GM13977 (cell line): ENCODE results near the gene PML.

ENCODE experiments used
- DNase-seq: peaks from one replicate; pipeline ENCODE4 v3.0.0; 2012; ENCODE audit warnings: low spot score
- in situ Hi-C: fragments of 300-500 bp; cut with MboI; formaldehyde crosslinking; loops from one replicate; pipeline ENCODE4 v1.12.0; 2022; ENCODE audit warnings: low sequenced_read_pairs, low pct_unique_long_range_greater_than_20kb, mixed read lengths, inconsistent platforms; ENCODE audit not compliant: unreplicated experiment
- TF ChIP-seq, protein P1 (sequence below): IDR thresholded peaks from 2 replicates; pipeline ENCODE4 v1.5.1; 2012; ENCODE audit warnings: mild to moderate bottlenecking, control low read depth; ENCODE audit not compliant: insufficient read depth; ENCODE audit errors: extremely low read depth, missing control alignments

PML gene

DNA sequence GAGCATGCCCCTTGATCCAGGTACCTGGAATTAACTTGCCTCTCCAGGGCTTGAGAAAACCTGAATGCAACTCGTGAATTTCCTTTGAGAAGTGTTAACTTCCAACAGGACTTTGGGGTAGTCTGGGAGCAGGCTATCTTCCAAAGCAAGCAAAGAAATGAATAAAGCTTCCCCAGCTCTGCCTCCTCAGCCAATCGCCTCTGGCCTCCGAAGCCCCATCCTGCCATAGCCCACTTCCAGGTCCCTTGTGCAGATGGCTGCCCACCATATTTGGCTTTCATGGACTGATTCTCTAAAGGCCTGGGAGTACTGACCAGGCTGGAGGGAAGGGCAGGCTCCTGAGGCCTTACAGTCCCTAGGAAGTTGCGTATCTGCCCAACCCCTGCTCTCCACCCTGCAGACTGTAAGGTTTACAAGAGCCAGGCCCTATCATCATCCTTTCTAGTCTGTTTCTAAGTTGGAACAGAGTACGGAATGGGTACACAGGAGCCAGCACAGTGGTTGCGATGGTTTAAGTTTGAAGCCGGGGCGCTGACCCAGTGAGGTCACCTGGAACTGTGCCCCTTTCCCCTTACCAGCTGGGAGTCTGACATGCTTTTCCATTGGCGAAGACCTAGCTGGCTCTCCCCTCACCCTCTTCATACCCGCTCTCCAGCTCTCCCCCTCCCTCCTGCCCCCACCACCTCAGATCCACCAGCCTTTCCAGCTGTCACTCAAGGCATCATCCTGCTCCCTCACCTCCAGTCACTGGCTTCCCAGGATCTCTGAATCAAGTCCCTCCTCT is 1.1 kb upstream of the PML start:
- TF ChIP-seq, protein P1, sequence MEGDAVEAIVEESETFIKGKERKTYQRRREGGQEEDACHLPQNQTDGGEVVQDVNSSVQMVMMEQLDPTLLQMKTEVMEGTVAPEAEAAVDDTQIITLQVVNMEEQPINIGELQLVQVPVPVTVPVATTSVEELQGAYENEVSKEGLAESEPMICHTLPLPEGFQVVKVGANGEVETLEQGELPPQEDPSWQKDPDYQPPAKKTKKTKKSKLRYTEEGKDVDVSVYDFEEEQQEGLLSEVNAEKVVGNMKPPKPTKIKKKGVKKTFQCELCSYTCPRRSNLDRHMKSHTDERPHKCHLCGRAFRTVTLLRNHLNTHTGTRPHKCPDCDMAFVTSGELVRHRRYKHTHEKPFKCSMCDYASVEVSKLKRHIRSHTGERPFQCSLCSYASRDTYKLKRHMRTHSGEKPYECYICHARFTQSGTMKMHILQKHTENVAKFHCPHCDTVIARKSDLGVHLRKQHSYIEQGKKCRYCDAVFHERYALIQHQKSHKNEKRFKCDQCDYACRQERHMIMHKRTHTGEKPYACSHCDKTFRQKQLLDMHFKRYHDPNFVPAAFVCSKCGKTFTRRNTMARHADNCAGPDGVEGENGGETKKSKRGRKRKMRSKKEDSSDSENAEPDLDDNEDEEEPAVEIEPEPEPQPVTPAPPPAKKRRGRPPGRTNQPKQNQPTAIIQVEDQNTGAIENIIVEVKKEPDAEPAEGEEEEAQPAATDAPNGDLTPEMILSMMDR = no peak
- DNase-seq = no peak
- in situ Hi-C loops = no loop called here

DNA sequence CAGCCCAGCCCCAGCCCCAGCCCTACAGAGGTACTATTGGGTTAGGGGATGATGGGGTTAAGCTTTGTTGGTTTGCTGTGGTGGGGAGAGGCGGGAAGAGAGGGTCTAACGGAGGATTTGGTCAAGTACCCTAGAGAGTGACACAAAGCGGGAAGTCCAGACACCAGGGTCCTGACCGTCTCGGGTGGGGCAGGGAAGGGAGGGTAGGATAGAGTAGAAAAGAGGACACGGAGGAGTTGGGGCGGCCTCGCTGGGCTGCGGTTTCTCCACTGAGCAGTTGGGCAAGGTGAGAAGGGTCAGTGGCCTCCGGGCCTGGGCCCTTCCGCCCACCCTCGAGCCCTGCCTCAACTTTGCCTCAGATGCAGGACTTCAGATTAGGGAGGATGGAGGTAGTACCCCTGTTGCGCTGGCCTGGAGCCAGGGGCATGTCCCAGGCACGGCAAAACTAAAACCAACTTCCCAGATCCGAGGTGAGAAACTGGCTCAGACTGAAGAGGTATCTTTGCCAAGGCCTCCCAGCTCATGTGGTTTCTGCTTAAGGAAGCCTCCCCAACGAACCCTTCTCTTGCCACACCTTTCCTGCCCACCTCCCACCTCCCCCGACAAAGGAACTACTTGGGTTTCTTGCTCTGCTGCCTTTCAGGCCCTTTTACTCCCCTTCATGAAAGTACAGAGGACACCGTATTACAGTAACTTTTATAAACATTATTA is 551 bp downstream of the PML start:
- no peak for DNase-seq
- in situ Hi-C loops = no loop called here
- TF ChIP-seq, protein P1 = no peak

DNA sequence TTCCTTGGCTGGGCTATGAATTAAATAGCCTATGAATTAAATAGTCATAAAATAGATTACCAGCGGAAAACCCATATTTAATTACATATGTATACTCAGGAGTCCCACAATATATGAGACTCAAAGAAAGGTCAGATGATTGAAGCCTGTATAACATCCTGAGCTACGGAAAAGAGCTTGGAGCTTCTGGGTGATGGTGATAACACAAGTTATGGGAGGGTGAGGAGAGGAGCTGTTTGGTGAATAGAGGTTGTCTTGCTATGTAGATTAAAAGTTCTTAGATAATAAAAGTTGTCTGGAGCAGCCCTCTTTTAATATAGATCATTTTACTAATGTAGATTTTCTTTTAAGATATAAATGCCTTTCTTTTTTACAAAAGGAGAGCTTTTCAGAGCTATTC is 1.8 kb downstream of the PML start:
- in situ Hi-C loops = no loop called here
- no peak for DNase-seq
- TF ChIP-seq, protein P1 = no peak

DNA sequence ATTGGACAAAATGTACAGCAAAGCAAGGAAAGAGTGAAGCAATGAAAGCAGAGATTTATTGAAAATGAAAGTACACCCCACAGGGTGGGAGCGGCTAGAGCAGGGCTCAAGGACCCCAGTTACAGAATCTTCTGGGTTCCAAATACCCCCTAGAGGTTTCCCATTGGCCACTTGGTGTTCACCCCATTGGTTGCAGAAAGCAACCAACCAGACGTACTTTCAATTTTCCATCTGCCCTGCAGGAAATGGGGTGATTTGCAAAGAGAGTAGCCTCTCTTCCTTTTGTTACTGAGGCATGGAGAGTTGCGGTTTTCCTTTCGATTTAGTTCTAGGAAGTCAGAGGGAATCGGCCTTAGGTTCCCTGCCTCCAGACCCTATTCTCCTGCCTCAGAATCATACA is 2.4 kb downstream of the PML start:
- DNase-seq = peak; percentile 61
- in situ Hi-C loops = no loop called here
- TF ChIP-seq, protein P1 = no peak

DNA sequence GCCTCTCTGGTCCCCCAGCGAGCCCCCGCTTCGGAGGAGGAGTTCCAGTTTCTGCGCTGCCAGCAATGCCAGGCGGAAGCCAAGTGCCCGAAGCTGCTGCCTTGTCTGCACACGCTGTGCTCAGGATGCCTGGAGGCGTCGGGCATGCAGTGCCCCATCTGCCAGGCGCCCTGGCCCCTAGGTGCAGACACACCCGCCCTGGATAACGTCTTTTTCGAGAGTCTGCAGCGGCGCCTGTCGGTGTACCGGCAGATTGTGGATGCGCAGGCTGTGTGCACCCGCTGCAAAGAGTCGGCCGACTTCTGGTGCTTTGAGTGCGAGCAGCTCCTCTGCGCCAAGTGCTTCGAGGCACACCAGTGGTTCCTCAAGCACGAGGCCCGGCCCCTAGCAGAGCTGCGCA is 3.5 kb downstream of the PML start:
- DNase-seq = no peak
- in situ Hi-C loops = no loop called here
- TF ChIP-seq, protein P1 = no peak

DNA sequence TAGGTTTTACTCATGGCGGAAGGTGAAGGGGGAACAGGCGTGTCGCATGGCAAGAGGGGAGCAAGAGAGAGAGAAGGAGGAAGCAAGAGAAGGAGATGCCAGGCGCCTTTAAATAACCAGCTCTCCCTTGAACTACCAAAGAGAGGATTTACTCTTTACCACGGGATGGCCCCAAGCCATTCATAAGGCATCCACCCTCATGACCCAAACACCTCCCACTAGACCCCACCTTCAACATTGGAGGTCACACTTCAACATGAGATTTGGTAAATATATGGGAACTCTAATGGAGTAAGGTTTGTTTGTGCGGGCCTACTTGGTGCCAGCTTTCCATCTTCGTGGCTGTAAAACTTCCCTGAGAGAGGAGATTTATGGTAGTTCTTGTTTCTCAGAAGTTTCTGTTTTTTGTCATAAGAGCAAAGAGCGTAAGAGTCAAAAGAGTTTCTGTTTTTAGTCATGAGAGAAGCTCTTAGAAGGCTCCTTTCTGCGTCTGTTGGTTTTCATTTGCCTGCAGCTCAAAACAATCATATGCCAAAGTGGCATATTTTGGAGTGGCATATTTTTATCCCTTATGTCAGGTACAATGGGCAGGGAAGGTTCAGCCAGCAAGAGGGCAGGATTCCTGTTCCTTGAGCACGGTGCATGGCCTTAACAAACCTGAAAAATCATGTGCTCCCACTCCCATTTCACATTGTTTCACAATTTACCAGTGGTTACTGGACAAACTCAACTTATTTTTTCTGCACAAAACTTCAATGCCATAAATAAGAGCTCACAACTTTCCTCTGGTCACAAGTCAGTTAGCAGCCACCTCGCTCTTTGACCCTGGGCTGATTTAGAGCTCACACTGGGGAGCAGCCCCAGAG is 12.5 kb downstream of the PML start:
- in situ Hi-C loops = no loop called here
- peak; percentile 44 for DNase-seq
- TF ChIP-seq, protein P1 = no peak
